Skeletal muscle tissue (tissue), 4 donors: ENCODE measurements around the gene DDX3X. TPM values are rescaled to one million over a fixed set of nuclear protein-coding genes. Genes with fewer than 3 reads are reported as not detected.
"Not testable (repeated sequence)": the region's sequence is repeated elsewhere in the genome, so short reads cannot be mapped to it uniquely, and the experiment has no call there.

Experiments used
- H3K27ac ChIP-seq: one replicate; pipeline ENCODE4 v1.7.0; 2013; ENCODE audit warnings: mild to moderate bottlenecking, low read depth, low read length, inconsistent platforms
- H3K27me3 ChIP-seq, 3 donors: one replicate each; pipeline ENCODE4 v1.7.0; 2013; ENCODE audit warnings: low read length in 3 of 3; ENCODE audit not compliant: control insufficient read depth in 3 of 3, insufficient read depth in 3 of 3
- H3K36me3 ChIP-seq, 3 donors: one replicate each; pipeline ENCODE4 v1.7.0; 2013; ENCODE audit warnings: low read length in 3 of 3; ENCODE audit not compliant: control insufficient read depth in 3 of 3, insufficient read depth in 3 of 3
- H3K4me1 ChIP-seq, 3 donors: one replicate each; pipeline ENCODE4 v1.7.0; 2013; ENCODE audit warnings: low read length in 3 of 3, mild to moderate bottlenecking in 3 of 3; ENCODE audit not compliant: control insufficient read depth in 3 of 3, insufficient read depth in 3 of 3
- H3K4me3 ChIP-seq, 3 donors: one replicate each; pipeline ENCODE4 v1.7.0; 2013; ENCODE audit warnings: low read length in 3 of 3
- H3K9ac ChIP-seq, 3 donors: one replicate each; pipeline ENCODE4 v1.7.0; 2013; ENCODE audit warnings: low read length in 3 of 3, mild to moderate bottlenecking in 3 of 3, moderate library complexity in 2 of 3, low read depth in 1 of 3
- H3K9me3 ChIP-seq, 3 donors: one replicate each; pipeline ENCODE4 v1.7.0; 2013; ENCODE audit warnings: low read length in 3 of 3; ENCODE audit not compliant: control insufficient read depth in 3 of 3
- total RNA-seq: library from RNA; depleted of rRNA; stranded (reverse); fragments of >200 nt; gene quantifications from one replicate; pipeline ENCODE4 v1.2.3, GENCODE V29; 2014
- donor health status: Osteomylitis.

DDX3X gene
- total RNA-seq, 1 donor from 2014 or later: 124 TPM

- H3K4me1 ChIP-seq: peaks cover 0 to 16% (median 6%) of the 10 kb centered on the region in 3 donors
- no peak overlapping the region for H3K27ac ChIP-seq
- no peak overlapping the region for H3K9ac ChIP-seq
- H3K4me3 ChIP-seq: no peak overlapping the region
- H3K9me3 ChIP-seq: no peaks in the 10 kb centered on the region
- H3K36me3 ChIP-seq: peaks cover 2 to 27% (median 12%) of the 10 kb centered on the region in 3 donors
- no peaks in the 10 kb centered on the region for H3K27me3 ChIP-seq
Observed at GRCh38 chrX:41352329-41352838, 18.4 kb downstream of the DDX3X start.

- H3K9me3 ChIP-seq: no peaks in the 10 kb centered on the region
- H3K9ac ChIP-seq: no peak overlapping the region
- H3K27ac ChIP-seq: no peak overlapping the region
- no peak overlapping the region for H3K4me3 ChIP-seq
- H3K36me3 ChIP-seq: peaks cover 0 to 10% (median 0%) of the 10 kb centered on the region in 3 donors
- H3K27me3 ChIP-seq: no peaks in the 10 kb centered on the region
- peaks cover 0 to 16% (median 6%) of the 10 kb centered on the region in 3 donors for H3K4me1 ChIP-seq
Observed at GRCh38 chrX:41353985-41354384, 20.0 kb downstream of the DDX3X start.

DNA sequence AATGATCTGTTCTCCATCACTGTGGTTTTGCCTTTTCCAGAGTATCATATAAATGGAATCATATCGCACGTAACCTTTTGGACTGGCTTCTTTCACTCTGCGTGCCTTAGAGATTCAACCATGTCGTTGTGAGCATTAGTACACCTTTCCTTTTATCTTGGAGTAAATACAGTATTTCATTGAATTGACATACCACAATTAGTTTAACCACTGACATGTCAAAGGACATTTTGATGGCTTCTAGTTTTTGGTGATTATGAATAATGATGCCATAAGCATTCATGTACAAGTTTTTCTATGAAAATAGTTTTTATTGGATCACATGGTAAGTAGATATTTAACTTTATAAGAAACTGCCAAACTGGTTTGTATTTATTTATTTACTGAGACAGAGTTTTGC lies 35.2 kb downstream of the DDX3X start:
- no peaks in the 10 kb centered on the region for H3K9me3 ChIP-seq
- no peak overlapping the region for H3K27ac ChIP-seq
- no peak overlapping the region for H3K9ac ChIP-seq
- no peaks in the 10 kb centered on the region for H3K27me3 ChIP-seq
- H3K4me1 ChIP-seq: no peaks in the 10 kb centered on the region
- H3K4me3 ChIP-seq: no peak overlapping the region
- no peaks in the 10 kb centered on the region for H3K36me3 ChIP-seq

DNA sequence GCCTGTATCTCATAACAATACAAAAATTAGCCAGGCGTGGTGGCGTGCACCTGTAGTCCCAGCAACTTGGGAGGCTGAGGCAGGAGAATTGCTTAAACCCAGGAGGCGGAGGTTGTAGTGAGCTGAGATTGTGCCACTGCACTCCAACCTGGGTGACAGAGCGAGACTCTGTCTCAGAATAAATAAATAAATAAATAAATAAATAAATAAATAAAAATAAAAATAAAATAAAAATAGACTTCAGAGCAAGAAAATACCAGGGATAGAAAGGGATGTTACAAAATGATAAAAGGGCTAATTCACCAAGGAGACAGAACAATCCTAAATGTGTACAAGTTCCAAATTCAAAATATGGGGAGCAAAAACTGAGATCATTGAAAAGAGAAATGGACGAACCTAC lies 37.6 kb downstream of the DDX3X start:
- not testable (repeated sequence) for H3K9ac ChIP-seq, H3K27ac ChIP-seq, H3K9me3 ChIP-seq, H3K4me3 ChIP-seq, H3K4me1 ChIP-seq, H3K27me3 ChIP-seq, H3K36me3 ChIP-seq

- H3K27ac ChIP-seq: no peak overlapping the region
- no peak overlapping the region for H3K9ac ChIP-seq
- H3K9me3 ChIP-seq: no peaks in the 10 kb centered on the region
- H3K36me3 ChIP-seq: no peaks in the 10 kb centered on the region
- no peak overlapping the region for H3K4me3 ChIP-seq
- H3K27me3 ChIP-seq: peaks cover 0 to 4% (median 0%) of the 10 kb centered on the region in 3 donors
- no peaks in the 10 kb centered on the region for H3K4me1 ChIP-seq
Observed at GRCh38 chrX:41373989-41374606, 40.1 kb downstream of the DDX3X start.

DNA sequence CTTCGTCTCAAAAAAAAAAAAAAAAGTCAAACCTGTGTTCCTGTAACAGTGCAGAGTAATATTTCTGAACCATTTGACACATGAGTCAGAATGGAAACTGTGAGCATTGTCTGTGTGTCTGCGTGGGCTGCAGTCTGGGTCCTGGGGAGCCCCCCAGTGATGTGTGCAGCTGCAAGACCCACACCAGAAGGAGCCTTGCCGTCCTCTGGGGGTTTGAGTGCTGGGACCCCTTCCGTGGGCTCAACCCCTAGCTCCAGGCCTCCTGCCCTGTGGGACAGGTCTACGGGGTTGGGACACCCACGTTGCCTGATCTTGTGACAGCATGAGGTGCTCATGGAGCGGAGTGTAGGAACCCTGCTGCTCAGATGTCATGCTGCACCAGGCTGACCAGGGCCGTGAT lies 43.7 kb downstream of the DDX3X start:
- no peaks in the 10 kb centered on the region for H3K4me1 ChIP-seq
- H3K27me3 ChIP-seq: peaks cover 0 to 4% (median 0%) of the 10 kb centered on the region in 3 donors
- no peak overlapping the region for H3K4me3 ChIP-seq

GRCh38 chrX:41381685-41382084 lies 47.7 kb downstream of the DDX3X start:
- no peak overlapping the region for H3K27ac ChIP-seq
- H3K4me3 ChIP-seq: no peak overlapping the region
- no peaks in the 10 kb centered on the region for H3K9me3 ChIP-seq
- H3K36me3 ChIP-seq: no peaks in the 10 kb centered on the region
- no peak overlapping the region for H3K9ac ChIP-seq
- peaks cover 0 to 4% (median 0%) of the 10 kb centered on the region in 3 donors for H3K27me3 ChIP-seq
- H3K4me1 ChIP-seq: no peaks in the 10 kb centered on the region

More for the DNA sequence above, 43.7 kb downstream of the DDX3X start:
- H3K27ac ChIP-seq: no peak overlapping the region
- H3K36me3 ChIP-seq: no peaks in the 10 kb centered on the region
- H3K9ac ChIP-seq: no peak overlapping the region
- no peaks in the 10 kb centered on the region for H3K9me3 ChIP-seq

DNA sequence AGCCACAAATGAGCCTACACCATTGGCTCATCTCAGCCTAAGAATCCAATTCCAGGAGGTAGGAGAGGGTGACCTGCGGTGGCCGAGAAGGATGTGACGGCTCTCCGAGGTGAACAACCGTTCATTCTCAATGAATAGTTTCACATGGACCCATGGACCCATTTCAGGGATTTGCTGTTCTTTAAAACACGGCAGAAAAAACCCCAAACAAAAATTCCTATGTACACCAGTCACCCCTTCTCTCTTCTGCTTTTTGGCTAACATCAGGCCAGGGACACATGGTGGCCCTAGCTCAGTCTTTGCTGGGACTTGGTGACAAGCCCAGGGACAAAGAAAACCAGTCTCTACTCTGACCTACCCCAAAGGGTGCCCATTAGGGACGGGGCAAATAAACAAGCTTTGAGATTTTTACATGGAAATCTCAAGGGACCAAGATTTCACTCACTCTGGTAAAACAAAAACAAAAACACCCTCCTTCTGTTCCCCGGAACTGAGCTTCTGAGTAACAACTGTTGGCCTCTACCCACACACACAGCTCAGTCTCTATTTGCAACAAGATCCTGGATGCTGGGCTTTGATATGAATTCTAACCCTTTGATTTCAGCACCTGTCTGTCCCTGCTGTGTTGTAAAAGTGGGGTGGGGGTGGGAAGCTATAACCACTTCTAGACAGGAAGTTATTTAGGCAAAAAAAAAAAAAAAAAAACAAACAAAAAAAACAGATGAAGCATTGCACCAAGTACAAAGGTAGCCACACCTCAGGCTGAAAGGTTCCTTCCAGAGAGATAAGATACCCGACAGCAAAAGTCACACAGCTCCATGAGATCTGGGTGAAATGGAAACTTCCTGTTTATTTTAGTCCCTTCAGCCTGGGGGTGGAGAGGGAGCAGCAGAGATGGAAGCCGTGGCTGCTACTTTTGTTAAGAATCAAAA lies 49.0 kb downstream of the DDX3X start:
- Histone ChIP-seq H3K9me3 (no peaks in the 10 kb centered on the region), H3K27me3 (peaks cover 0 to under 1% (median 0%) of the 10 kb centered on the region in 3 donors), H3K9ac (no peak overlapping the region), H3K36me3 (no peaks in the 10 kb centered on the region), H3K27ac (no peak overlapping the region), H3K4me1 (no peaks in the 10 kb centered on the region), H3K4me3 (no peak overlapping the region)

DNA sequence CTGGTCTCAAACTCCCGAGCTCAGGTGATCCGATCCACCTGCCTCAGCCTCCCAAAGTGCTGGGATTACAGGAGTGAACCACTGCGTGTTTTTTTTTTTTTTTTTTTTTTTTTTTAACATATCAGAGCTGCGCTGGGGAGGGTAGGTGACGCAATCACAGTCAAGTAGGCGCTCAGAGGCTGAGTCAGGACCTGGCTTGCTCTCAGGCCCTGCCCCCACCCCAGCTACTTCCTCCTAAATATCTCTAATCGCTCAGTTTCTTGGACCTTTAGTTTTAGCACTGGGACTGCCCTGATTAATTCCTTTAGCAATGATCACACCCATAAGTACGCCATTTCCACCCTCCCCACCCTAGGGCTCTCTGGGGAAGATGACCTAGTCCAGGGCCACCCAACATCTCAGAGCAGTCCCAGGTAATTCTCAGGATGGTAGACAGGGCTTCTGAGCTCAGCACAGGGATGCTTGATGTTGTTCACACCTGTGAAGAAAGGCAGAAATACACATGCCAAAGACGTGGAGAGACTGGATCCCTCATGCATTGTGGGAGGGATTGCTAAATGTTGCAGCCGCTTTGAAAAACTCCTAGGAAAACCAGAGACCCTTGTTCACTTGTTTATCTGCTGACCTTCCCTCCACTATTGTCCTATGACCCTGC lies 50.2 kb downstream of the DDX3X start:
- Histone ChIP-seq H3K4me1 (no peaks in the 10 kb centered on the region), H3K9me3 (no peaks in the 10 kb centered on the region), H3K36me3 (no peaks in the 10 kb centered on the region), H3K27ac (no peak overlapping the region), H3K4me3 (no peak overlapping the region), H3K9ac (no peak overlapping the region), H3K27me3 (no peaks in the 10 kb centered on the region)
